ENCODE results near the gene APOB. TPM values are rescaled to one million over a fixed set of nuclear protein-coding genes. Genes with fewer than 3 reads are reported as not detected.
A peak's percentile ranks its signal among the peaks of the same experiment; 100 is the strongest.

The APOB gene
- total and polyA plus RNA-seq, 2 of the 13 experiments (the other 11 are each of a cell fraction or from before 2014, with no cell fraction given) = 1,569 to 2,515 TPM

GRCh38 chr2:21019000-21019677, 24.7 kb downstream of the APOB start (continued):
- TF ChIP-seq, protein P1, sequence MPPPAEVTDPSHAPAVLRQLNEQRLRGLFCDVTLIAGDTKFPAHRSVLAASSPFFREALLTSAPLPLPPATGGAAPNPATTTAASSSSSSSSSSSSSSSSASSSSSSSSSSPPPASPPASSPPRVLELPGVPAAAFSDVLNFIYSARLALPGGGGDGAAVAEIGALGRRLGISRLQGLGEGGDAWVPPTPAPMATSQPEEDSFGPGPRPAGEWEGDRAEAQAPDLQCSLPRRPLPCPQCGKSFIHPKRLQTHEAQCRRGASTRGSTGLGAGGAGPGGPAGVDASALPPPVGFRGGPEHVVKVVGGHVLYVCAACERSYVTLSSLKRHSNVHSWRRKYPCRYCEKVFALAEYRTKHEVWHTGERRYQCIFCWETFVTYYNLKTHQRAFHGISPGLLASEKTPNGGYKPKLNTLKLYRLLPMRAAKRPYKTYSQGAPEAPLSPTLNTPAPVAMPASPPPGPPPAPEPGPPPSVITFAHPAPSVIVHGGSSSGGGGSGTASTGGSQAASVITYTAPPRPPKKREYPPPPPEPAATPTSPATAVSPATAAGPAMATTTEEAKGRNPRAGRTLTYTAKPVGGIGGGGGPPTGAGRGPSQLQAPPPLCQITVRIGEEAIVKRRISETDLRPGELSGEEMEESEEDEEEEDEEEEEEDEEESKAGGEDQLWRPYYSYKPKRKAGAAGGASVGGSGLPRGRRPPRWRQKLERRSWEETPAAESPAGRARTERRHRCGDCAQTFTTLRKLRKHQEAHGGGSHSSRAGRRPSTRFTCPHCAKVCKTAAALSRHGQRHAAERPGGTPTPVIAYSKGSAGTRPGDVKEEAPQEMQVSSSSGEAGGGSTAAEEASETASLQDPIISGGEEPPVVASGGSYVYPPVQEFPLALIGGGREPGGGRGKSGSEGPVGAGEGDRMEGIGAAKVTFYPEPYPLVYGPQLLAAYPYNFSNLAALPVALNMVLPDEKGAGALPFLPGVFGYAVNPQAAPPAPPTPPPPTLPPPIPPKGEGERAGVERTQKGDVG (CRISPR knock-in tag; IDR thresholded peaks at IDR 0.05; ENCODE audit: borderline replicate concordance) = no peak
- TF ChIP-seq THAP9 (CRISPR knock-in tag; IDR thresholded peaks at IDR 0.05; ENCODE audit: borderline replicate concordance) = 0 out of 2 replicates have a peak, but pooled peaks have one; percentile 31
- TF ChIP-seq LBX2 (CRISPR knock-in tag; IDR thresholded peaks at IDR 0.05; ENCODE audit: borderline replicate concordance) = no peak
- TF ChIP-seq NKX3-1 (CRISPR knock-in tag; IDR thresholded peaks at IDR 0.05) = peak; percentile 44; the same call in 1 of the 2 replicates
- no peak for TF ChIP-seq KLF15 (CRISPR knock-in tag; IDR thresholded peaks at IDR 0.05; ENCODE audit: borderline replicate concordance)
- no peak; the same call in 1 of the 2 replicates for TF ChIP-seq FOXC1 (CRISPR knock-in tag; IDR thresholded peaks at IDR 0.05; ENCODE audit: borderline replicate concordance)
- TF ChIP-seq, protein P2, sequence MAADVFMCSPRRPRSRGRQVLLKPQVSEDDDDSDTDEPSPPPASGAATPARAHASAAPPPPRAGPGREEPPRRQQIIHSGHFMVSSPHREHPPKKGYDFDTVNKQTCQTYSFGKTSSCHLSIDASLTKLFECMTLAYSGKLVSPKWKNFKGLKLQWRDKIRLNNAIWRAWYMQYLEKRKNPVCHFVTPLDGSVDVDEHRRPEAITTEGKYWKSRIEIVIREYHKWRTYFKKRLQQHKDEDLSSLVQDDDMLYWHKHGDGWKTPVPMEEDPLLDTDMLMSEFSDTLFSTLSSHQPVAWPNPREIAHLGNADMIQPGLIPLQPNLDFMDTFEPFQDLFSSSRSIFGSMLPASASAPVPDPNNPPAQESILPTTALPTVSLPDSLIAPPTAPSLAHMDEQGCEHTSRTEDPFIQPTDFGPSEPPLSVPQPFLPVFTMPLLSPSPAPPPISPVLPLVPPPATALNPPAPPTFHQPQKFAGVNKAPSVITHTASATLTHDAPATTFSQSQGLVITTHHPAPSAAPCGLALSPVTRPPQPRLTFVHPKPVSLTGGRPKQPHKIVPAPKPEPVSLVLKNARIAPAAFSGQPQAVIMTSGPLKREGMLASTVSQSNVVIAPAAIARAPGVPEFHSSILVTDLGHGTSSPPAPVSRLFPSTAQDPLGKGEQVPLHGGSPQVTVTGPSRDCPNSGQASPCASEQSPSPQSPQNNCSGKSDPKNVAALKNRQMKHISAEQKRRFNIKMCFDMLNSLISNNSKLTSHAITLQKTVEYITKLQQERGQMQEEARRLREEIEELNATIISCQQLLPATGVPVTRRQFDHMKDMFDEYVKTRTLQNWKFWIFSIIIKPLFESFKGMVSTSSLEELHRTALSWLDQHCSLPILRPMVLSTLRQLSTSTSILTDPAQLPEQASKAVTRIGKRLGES (CRISPR knock-in tag; IDR thresholded peaks at IDR 0.05; ENCODE audit: borderline replicate concordance) = no peak
- TF ChIP-seq MAFK (conservative IDR thresholded peaks at IDR 0.05 in 1 of 2, IDR thresholded peaks at IDR 0.05 in 1 of 2; ENCODE audit: low read length in 2 of 2) = no peak
- no peak for TF ChIP-seq SUZ12 (IDR thresholded peaks at IDR 0.05; ENCODE audit: low read depth, low read length)
- TF ChIP-seq, protein P3, sequence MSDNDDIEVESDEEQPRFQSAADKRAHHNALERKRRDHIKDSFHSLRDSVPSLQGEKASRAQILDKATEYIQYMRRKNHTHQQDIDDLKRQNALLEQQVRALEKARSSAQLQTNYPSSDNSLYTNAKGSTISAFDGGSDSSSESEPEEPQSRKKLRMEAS (IDR thresholded peaks at IDR 0.05) = no peak
- no peak for TF ChIP-seq KAT8 (CRISPR knock-in tag; IDR thresholded peaks at IDR 0.05)
- TF ChIP-seq, protein P4, sequence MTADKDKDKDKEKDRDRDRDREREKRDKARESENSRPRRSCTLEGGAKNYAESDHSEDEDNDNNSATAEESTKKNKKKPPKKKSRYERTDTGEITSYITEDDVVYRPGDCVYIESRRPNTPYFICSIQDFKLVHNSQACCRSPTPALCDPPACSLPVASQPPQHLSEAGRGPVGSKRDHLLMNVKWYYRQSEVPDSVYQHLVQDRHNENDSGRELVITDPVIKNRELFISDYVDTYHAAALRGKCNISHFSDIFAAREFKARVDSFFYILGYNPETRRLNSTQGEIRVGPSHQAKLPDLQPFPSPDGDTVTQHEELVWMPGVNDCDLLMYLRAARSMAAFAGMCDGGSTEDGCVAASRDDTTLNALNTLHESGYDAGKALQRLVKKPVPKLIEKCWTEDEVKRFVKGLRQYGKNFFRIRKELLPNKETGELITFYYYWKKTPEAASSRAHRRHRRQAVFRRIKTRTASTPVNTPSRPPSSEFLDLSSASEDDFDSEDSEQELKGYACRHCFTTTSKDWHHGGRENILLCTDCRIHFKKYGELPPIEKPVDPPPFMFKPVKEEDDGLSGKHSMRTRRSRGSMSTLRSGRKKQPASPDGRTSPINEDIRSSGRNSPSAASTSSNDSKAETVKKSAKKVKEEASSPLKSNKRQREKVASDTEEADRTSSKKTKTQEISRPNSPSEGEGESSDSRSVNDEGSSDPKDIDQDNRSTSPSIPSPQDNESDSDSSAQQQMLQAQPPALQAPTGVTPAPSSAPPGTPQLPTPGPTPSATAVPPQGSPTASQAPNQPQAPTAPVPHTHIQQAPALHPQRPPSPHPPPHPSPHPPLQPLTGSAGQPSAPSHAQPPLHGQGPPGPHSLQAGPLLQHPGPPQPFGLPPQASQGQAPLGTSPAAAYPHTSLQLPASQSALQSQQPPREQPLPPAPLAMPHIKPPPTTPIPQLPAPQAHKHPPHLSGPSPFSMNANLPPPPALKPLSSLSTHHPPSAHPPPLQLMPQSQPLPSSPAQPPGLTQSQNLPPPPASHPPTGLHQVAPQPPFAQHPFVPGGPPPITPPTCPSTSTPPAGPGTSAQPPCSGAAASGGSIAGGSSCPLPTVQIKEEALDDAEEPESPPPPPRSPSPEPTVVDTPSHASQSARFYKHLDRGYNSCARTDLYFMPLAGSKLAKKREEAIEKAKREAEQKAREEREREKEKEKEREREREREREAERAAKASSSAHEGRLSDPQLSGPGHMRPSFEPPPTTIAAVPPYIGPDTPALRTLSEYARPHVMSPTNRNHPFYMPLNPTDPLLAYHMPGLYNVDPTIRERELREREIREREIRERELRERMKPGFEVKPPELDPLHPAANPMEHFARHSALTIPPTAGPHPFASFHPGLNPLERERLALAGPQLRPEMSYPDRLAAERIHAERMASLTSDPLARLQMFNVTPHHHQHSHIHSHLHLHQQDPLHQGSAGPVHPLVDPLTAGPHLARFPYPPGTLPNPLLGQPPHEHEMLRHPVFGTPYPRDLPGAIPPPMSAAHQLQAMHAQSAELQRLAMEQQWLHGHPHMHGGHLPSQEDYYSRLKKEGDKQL (CRISPR knock-in tag; IDR thresholded peaks at IDR 0.05; ENCODE audit: low read depth) = 0 out of 2 replicates have a peak, but pooled peaks have one; percentile 29

Data from HepG2 (cell line).